Tibial nerve (tissue), 4 donors: ENCODE results near the gene MAGT1. TPM values are rescaled to one million over a fixed set of nuclear protein-coding genes. Genes with fewer than 3 reads are reported as not detected.
"Not testable (repeated sequence)": the region's sequence is repeated elsewhere in the genome, so short reads cannot be mapped to it uniquely, and the experiment has no call there.

Source experiments
- DNase-seq, 2 donors: peaks; one replicate each; pipeline ENCODE4 v3.0.0-alpha.2; 2019; ENCODE audit warnings: low spot score in 2 of 2
- H3K27ac ChIP-seq, 4 donors: fragments of 200-600 bp; sonication (generic) in 3 of 4; one replicate each; pipeline ENCODE4 v1.5.1; 2017 to 2019; ENCODE audit warnings: mild to moderate bottlenecking in 1 of 4
- H3K27me3 ChIP-seq, 2 donors: fragments of 200-600 bp; sonication (generic) in 1 of 2; one replicate each; pipeline versions ENCODE4 v1.5.1 to v1.6.0; 2017 to 2019
- H3K36me3 ChIP-seq, 3 donors: fragments of 200-600 bp; sonication (generic); one replicate each; pipeline ENCODE4 v1.5.1; 2018 to 2019
- H3K4me1 ChIP-seq, 4 donors: fragments of 200-600 bp; sonication (generic) in 3 of 4; one replicate each; pipeline ENCODE4 v1.5.1; 2017 to 2019
- H3K4me3 ChIP-seq, 4 donors: fragments of 200-600 bp; sonication (generic) in 3 of 4; one replicate each; pipeline ENCODE4 v1.5.1; 2017 to 2019; ENCODE audit warnings: mild to moderate bottlenecking in 1 of 4, moderate library complexity in 1 of 4
- H3K9me3 ChIP-seq, 4 donors: fragments of 200-600 bp; sonication (generic) in 3 of 4; one replicate each; pipeline ENCODE4 v1.5.1; 2017 to 2019
- EP300 ChIP-seq, 2 donors: sonication (generic); formaldehyde crosslinking; IDR thresholded peaks; one replicate each; pipeline ENCODE4 v1.6.1; 2017; ENCODE audit warnings: antibody characterized with exemption in 2 of 2, mild to moderate bottlenecking in 1 of 2
- POLR2A ChIP-seq, 2 donors: fragments of 450-650 bp; IDR thresholded peaks; one replicate each; pipeline ENCODE4 v1.6.1; 2017; ENCODE audit warnings: antibody characterized with exemption in 2 of 2, mild to moderate bottlenecking in 2 of 2, moderate library complexity in 2 of 2
- WGBS, 2 donors: methylation state at CpG; one replicate each; pipeline ENCODE4 v1.1.5; 2018; 5-methylcytosine and 5-hydroxymethylcytosine counted together
- total RNA-seq, 4 donors: library from RNA; depleted of rRNA; stranded (reverse); fragments of >200 nt; gene quantifications; one replicate each; pipeline ENCODE4 v1.1.0, GENCODE V29; 2016
- TF ChIP-seq, protein P1 (sequence below), 5 experiments: fragments of 200-600 bp in 3 of 5; fragments of 450-650 bp in 2 of 5; sonication (generic) in 3 of 5; IDR thresholded peaks; one replicate each; pipeline ENCODE4 v1.5.1; 2016 to 2019; ENCODE audit warnings: antibody characterized with exemption in 5 of 5, mild to moderate bottlenecking in 3 of 5, moderate library complexity in 2 of 5

MAGT1 gene
- total RNA-seq, 4 donors from 2014 or later: 52.7 to 59.0 (median 56.2) TPM

DNA sequence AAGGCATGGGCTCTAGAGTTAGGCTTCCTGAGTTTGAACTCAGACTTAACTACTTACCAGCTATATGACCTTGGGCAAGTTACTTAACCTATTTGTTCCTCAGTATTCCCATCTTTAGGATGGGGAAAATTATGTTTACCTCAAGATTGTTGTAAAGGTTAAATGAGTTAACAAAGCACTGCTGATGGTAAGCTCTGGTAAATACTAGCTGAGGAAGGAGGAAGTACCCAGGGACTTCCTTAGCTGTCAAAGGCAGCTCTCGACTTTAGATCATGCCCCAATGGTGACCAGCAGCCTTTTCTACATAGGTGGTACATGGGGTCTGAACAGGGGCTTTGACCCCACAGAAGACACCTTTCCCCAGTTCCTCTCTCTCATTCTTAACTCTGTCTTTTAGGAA, 35.3 kb upstream of the MAGT1 start:
- Histone ChIP-seq H3K4me3 (no peak overlapping the region), H3K4me1 (no peaks in the 10 kb centered on the region), H3K9me3 (no peaks in the 10 kb centered on the region), H3K27me3 (no peaks in the 10 kb centered on the region), H3K36me3 (no peaks in the 10 kb centered on the region), H3K27ac (no peak overlapping the region)
- no peak for DNase-seq
- TF ChIP-seq, protein P1, sequence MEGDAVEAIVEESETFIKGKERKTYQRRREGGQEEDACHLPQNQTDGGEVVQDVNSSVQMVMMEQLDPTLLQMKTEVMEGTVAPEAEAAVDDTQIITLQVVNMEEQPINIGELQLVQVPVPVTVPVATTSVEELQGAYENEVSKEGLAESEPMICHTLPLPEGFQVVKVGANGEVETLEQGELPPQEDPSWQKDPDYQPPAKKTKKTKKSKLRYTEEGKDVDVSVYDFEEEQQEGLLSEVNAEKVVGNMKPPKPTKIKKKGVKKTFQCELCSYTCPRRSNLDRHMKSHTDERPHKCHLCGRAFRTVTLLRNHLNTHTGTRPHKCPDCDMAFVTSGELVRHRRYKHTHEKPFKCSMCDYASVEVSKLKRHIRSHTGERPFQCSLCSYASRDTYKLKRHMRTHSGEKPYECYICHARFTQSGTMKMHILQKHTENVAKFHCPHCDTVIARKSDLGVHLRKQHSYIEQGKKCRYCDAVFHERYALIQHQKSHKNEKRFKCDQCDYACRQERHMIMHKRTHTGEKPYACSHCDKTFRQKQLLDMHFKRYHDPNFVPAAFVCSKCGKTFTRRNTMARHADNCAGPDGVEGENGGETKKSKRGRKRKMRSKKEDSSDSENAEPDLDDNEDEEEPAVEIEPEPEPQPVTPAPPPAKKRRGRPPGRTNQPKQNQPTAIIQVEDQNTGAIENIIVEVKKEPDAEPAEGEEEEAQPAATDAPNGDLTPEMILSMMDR (IDR thresholded peaks at IDR 0.05): no peak
- no peak for TF ChIP-seq EP300 (IDR thresholded peaks at IDR 0.05)
- TF ChIP-seq POLR2A (IDR thresholded peaks at IDR 0.05): no peak
- WGBS, 2 donors: 63 to 88% methylated on average over 1 of the region's 1 CpG

DNA sequence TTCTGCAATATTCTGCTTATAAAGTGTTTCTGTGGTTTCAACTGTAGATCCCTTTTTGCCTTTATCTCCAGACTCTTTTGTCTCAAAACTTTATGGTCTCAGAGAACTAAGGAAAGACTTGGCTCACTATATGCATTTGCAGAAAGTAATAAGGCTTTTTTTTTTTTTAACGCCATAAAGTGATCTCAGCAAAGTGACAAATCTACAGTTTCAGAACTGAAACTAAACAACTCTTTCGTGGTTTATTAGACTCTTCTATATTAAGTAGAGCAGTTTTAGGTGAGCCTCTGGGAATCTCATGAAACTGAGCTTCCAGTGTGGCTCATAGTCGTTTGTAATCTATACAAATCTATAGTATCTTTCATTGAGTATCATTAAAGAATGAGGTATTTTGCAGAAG, 30.5 kb upstream of the MAGT1 start:
- WGBS, 2 donors: 45 to 55% methylated on average over 3 of the region's 3 CpGs
- H3K36me3 ChIP-seq: no peaks in the 10 kb centered on the region
- no peak for DNase-seq
- no peak for TF ChIP-seq POLR2A (IDR thresholded peaks at IDR 0.05)
- TF ChIP-seq EP300 (IDR thresholded peaks at IDR 0.05): no peak
- TF ChIP-seq, protein P1 (IDR thresholded peaks at IDR 0.05): no peak
- H3K4me1 ChIP-seq: no peaks in the 10 kb centered on the region
- H3K9me3 ChIP-seq: no peaks in the 10 kb centered on the region
- no peak overlapping the region for H3K4me3 ChIP-seq
- H3K27ac ChIP-seq: no peak overlapping the region
- H3K27me3 ChIP-seq: no peaks in the 10 kb centered on the region

DNA sequence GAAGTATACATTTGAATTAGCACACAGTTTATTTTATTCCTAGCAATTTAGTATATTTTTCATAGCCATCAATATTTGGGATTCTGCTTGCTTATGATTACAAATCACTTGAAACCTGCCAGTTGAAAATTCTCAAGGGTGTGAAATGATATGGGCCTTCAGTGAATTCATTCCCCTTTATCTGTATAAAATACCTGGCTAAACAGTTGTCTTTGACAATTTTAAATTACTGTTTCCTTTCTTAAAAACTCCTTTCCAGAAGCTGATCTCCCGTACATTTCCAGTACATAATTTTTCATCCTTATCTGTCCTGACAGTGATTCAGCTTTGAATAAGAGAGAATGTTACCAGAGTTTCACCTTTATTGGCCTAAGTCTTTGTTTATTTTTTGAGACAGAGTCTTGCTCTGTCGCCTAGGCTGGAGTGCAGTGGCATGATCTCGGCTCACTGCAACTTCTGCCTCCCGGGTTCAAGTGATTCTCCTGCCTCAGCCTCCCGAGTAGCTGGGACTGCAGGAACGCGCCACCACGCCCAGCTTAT, 29.2 kb upstream of the MAGT1 start:
- Histone ChIP-seq H3K4me3 (no peak overlapping the region), H3K27ac (no peak overlapping the region)
- 85 to 95% methylated on average over 7 to 8 of the region's 8 CpGs for WGBS, 2 donors

DNA sequence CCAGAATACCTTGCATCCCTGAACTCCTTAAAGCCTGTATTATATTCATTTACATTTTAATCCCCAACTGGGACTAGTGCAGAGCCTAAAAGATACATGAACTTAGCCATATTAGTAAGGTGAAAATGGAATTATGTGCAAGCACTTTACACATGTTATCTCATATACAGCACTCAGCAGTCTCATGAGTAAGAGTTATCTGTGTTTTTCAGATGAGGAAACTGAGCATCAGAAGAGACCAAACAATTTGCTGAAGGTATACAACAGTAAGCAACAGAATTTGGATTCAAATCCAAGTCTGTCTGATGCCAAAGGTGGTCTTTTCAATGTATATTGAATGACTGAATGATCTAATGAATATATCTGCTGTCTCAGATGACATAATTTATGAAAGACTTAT, 27.6 kb upstream of the MAGT1 start:
- Histone ChIP-seq H3K4me1 (no peaks in the 10 kb centered on the region), H3K27me3 (no peaks in the 10 kb centered on the region), H3K9me3 (no peaks in the 10 kb centered on the region), H3K27ac (no peak overlapping the region), H3K36me3 (no peaks in the 10 kb centered on the region), H3K4me3 (no peak overlapping the region)
- TF ChIP-seq, protein P1 (IDR thresholded peaks at IDR 0.05): no peak
- TF ChIP-seq EP300 (IDR thresholded peaks at IDR 0.05) (no peak), POLR2A (IDR thresholded peaks at IDR 0.05) (no peak)
- DNase-seq: no peak

More for the DNA sequence above, 29.2 kb upstream of the MAGT1 start:
- no peak for DNase-seq
- Histone ChIP-seq H3K4me1 (no peaks in the 10 kb centered on the region), H3K9me3 (no peaks in the 10 kb centered on the region), H3K36me3 (no peaks in the 10 kb centered on the region), H3K27me3 (no peaks in the 10 kb centered on the region)
- no peak for TF ChIP-seq EP300 (IDR thresholded peaks at IDR 0.05)
- TF ChIP-seq POLR2A (IDR thresholded peaks at IDR 0.05): no peak
- TF ChIP-seq, protein P1 (IDR thresholded peaks at IDR 0.05): no peak

GRCh38 chrX:77919370-77919769, 24.1 kb upstream of the MAGT1 start:
- not testable (repeated sequence) for H3K9me3 ChIP-seq, H3K27ac ChIP-seq, H3K4me1 ChIP-seq, H3K4me3 ChIP-seq, H3K27me3 ChIP-seq, H3K36me3 ChIP-seq, DNase-seq
- WGBS, 2 donors: 58 to 61% methylated on average over 5 to 6 of the region's 6 CpGs

DNA sequence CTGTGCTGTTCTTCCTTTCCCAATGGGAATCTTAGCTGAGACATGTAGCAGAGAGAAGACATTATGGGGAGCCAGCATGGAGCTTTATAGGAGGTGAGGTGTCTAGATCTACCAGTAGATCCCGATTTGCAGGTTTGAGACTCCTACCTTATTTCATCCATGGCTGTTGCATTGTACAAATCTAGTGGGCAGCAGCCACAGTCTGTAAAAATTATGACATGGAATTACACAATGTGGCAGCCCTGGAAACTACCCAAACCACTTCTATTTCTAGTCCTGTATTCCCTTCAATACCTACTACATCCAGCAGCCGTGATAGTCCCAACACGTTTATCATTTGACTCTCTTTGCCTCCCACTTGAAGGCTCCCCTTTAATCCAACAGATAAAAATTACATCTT, 23.3 kb upstream of the MAGT1 start:
- WGBS, 2 donors: 57 to 63% methylated on average over 3 of the region's 3 CpGs
- H3K4me1 ChIP-seq: no peaks in the 10 kb centered on the region
- no peak for DNase-seq
- H3K27me3 ChIP-seq: no peaks in the 10 kb centered on the region
- H3K27ac ChIP-seq: no peak overlapping the region
- H3K36me3 ChIP-seq: no peaks in the 10 kb centered on the region
- H3K4me3 ChIP-seq: no peak overlapping the region
- no peaks in the 10 kb centered on the region for H3K9me3 ChIP-seq
- TF ChIP-seq, protein P1 (IDR thresholded peaks at IDR 0.05): no peak
- TF ChIP-seq POLR2A (IDR thresholded peaks at IDR 0.05) (no peak), EP300 (IDR thresholded peaks at IDR 0.05) (no peak)
